TTC549 (cell line): ENCODE data around the gene APC.
A peak's percentile ranks its signal among the peaks of the same experiment; 100 is the strongest.

ENCODE experiments used
- FAIRE-seq: peaks from 2 replicates; lab custom pipeline; 2012; peaks lifted over from hg19 to GRCh38; lab: Jason Lieb, UNC

The APC gene

GRCh38 chr5:112717506-112718082, 20.1 kb upstream of the APC start:
- FAIRE-seq, result no peak

- no peak for FAIRE-seq
These were observed 19.3 kb upstream of the APC start for GRCh38 chr5:112718344-112718743.

- no peak for FAIRE-seq
These were observed 17.1 kb upstream of the APC start for GRCh38 chr5:112720576-112720975.

- no peak for FAIRE-seq
These were observed 12.8 kb upstream of the APC start for GRCh38 chr5:112724901-112725300.

DNA sequence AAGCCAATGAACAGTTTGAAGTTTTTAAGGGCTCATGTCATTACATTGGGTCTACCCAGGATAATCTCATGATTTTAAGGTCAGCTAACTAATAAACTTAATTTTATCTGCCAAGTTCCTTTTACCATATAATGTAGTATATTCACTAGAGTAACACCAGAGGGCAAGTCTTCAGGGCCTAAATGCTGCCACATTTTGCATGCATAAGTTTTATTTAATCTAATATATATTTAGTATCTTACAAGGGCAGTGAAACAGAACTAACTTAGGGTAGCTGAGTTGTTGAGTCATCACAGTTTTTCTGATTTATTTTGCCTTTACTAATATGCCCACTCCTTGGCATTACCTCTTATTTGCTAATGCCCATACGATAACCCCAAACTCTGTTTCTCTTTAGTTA, 8.1 kb upstream of the APC start:
- no peak for FAIRE-seq

DNA sequence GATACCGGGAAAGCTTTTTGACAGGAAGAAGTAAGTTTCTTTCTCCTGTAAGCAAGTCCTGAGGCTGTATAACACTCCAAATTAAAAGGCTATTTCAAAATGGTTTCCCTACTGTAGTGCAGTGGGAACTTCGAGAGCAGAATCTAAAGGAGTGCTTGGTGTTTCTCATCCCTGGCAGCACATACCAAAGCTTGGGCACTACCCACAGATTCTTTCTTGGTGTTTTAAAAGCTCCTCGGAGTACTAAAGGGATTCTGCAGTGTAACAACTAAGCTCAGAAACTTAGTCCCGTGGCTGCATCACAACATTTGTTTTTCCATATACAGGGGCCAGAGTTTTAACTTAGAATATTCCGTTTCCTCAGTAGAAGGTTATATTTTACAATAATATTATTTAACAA, 5.6 kb upstream of the APC start:
- FAIRE-seq, result no peak

DNA sequence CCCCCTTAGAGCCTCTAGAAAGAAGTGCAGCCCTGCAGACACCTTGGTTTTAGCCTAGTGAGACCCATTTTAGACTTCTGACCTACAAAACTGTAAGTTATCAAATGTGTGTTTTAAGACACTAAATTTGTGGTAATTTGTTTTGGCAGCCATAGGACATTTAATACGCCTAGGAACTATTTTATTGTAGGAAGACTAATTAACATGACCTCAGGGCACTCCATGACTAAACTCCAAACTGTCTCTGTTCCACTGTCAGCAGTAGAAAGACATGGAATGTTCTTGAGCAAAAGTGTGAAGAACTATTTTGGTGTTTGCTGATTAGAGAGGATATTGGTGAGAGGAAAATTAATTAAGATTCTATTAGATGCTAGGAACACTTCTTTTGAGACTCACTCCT, 4.1 kb upstream of the APC start:
- FAIRE-seq, result no peak

DNA sequence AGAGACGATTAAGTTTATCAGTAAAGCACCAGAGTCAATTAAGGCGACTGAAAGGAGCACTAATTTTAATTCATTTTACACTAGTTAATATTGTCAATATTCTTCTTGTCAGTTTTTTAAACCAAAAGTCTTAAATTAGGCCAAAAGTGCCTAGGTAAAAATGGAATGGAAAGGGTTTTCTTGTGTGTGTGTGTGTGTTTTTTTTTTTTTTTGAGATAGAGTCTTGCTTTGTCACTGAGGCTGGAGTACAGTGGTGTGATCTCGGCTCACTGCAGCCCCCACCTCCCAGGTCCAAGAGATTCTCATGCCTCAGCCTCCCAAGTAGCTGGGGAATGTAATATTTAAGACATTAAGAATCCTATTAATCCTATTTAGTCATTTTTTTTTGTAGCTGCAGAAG, 3.1 kb upstream of the APC start:
- no peak for FAIRE-seq

DNA sequence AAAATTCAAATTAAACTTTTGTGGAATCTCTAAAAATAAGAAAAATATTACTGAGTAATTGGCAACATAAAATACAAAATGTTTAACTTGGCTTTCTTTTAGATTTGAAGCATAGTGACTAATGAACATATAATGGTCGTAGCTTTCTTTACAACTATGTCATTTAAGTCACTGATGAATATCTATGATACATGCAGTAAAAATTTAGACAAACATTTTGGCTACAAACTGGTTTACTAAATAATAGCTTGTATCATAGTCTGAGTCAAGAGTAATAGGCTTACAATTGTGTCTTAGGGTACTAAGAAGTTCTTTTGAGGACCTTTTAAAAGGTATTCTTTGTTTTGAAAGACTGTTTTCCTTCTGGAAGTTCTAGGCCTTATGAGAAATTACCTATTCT, 2.0 kb upstream of the APC start:
- FAIRE-seq, result no peak

DNA sequence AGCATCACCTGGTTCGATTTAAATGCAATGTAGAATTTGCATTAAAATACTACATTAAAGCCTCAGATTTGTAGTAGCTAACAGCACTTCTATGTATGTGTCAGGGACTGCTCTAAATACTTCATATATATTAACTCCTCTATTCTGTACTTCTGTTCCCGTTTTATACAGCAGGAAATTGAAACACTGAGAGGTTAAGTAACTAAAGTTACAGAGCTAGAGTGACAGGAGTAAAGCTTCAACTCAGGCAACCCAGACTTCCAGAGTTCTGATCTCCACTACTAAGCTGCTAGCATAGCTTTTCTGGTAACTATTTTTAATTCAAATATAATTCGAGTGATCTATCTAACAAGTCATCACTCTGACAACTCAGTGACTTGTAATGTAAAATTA, 619 bp upstream of the APC start:
- no peak for FAIRE-seq

DNA sequence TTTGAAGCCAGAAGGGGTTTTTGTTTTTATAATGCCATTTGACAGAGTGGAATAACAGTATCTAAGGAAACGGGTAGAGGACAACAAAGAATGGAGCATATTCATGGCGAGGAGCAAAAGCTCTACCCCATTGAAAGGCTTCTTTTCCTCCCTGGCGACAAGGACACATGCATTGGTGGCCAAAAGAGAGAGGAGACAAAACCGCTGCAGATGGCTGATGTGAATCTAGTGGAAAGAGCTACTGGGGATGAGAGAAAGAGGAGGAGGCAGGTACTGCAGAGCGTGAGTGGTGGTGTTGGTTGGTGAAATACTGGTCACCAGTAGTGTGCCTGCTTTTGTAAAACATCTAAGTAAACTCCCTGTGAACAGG, 491 bp downstream of the APC start:
- no peak for FAIRE-seq

- FAIRE-seq, result no peak
These were observed 4.7 kb downstream of the APC start for GRCh38 chr5:112742424-112742823.

GRCh38 chr5:112743631-112744030, 5.9 kb downstream of the APC start:
- FAIRE-seq, result no peak

GRCh38 chr5:112752335-112752734, 14.7 kb downstream of the APC start:
- no peak for FAIRE-seq

DNA sequence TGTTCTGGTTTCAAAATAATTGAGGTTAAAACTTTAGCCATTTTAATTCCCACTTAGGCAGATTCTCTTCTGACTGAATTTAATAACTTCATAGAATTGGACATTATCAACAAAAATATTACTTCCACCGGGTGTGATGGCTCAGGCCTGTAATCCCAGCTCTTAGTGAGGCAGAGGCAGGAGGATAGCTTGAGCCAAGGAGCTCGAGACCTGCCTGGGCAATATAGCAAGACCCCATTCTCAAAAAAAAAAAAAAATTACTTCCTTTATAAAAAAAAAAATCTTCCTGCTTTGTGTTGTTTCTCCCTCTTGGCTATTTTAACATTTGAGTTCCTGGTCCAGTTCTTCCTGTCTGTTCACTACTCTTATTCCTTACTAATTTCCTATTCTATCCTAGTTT, 18.0 kb downstream of the APC start:
- no peak for FAIRE-seq

DNA sequence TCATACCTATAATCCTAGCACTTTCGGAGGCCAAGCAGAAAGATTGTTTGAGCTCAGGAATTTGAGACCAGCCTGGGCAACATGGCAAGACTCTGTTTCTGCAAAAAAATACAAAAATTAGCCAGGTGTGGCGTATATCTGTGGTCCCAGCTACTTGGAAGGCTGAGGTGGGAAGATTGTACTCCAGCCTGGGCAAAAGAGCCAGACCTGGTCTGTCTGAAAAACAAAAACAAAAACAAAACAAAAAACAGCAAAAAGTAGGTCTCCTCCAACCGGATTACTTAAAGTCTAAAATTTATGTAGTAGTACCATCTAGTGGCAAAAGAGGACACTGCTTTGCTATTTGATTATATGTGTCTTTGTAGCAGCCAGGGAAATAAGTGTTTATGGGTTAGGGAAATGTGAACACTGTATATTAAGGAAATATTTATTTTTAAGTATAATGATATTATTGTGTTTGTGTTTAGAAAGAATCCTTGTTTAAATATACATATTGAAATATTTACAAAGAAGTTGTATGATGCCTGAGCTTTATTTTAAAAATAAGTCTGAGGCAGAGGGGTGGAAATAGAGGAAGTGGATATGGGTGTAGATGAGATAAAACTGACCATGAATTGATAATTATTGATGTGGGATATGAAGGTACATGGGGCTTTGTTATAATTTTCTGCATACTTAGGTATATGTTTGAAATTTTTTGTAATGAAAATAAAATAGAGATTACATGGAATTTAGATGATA, 20.0 kb downstream of the APC start:
- FAIRE-seq, result peak; percentile 98

GRCh38 chr5:112758676-112759075, 21.0 kb downstream of the APC start:
- FAIRE-seq, result no peak

DNA sequence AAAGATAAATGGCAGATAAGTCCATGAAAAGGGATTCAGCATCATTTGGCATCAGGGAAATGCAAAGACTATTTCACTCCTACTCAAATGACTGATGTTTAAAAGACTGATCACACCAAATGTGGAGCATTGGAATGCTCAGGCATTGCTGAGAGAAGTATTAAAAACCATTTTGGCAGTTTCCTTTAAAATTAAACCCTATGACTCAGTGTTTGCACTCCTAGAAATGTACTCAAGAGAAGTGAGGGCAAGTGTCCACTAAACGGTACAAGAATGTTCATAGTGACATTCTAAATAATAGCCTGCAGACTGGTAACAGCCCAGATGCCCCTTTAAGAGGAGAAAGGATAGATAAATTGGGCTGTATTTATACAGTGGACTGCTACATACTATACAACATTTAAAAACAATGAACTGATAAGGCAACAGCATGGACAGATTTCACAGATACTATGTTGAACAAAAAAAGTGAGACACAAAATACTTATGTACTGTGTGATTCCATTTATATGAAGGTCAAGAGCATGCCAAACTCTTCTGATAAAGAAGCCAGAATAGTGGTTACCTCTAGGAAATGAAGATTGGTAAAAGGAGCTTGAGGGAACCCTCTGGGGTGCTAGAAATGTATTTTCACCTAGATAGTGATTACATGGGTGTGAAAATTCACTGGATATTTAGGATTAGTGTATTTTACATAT, 24.6 kb downstream of the APC start:
- no peak for FAIRE-seq

DNA sequence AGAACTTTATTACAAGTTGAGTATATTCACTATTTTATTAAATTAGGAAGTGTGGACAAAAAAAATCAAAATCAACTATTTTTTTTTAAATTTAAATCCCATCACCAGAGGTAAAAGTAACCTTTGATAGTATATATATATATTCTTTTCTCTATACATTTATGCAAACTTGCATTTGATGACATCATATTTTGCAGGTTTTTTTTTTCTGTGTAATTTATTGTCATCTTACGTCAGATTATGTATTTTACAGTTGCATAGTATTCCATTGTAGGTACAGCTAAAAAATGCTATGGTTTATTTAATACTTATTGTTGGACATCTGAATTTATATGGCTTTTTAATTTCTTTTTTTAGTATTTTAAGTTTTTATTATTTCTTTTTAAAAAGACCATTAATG, 25.5 kb downstream of the APC start:
- FAIRE-seq, result peak; percentile 9

- FAIRE-seq, result no peak
These were observed 34.4 kb downstream of the APC start for GRCh38 chr5:112772124-112772523.

DNA sequence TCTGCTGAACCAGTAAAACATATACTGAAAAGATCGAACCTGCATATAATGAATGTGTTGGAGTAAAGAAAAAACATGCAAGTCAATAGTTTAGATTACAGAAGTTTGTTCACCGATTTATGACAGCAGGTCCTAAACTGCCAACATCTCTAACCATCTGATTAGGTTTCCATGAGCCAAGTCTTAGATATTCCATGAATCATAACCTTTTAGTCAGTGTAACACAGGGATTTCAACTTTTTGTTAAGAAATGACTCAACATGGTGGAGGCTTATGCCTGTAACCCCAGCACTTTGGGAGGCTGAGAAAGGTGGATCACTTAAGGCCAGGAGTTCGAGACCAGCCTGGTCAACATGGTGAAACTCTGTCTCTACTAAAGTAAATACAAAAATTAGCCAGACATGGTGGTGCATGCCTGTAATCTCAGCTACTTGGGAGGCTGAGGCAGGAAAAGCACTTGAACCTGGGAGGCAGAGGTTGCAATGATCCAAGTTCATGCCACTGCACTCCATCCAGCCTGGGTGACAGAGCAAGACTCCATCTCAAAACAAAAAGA, 38.7 kb downstream of the APC start:
- FAIRE-seq, result no peak

- no peak for FAIRE-seq
These were observed 41.8 kb downstream of the APC start for GRCh38 chr5:112779531-112779930.

GRCh38 chr5:112784726-112785125, 47.0 kb downstream of the APC start:
- FAIRE-seq, result no peak

DNA sequence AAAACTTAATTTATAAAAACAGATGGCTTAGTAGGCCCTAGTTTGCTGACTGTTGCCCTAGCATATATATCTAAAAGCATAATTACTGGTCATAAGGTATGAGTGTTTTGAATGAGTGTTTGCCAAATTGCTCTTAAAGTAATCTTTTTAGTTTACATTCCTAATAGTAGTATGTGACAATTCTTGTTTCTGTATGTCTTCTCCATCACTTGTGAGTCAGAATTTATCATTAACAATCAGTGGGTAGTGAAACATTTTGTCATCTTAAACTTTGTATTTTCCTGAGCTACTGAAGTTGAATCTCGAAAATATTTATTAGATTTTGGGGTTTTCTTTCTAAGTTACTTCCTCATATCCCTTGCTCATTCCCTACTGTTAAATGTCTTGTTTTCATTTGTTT, 49.6 kb downstream of the APC start:
- no peak for FAIRE-seq
